Neuron (in vitro differentiated cells): ENCODE measurements around the gene KLHL20.

Source experiments
- H2AFZ ChIP-seq: one replicate; pipeline ENCODE4 v1.6.1; 2013; ENCODE audit warnings: low read depth, mild to moderate bottlenecking, inconsistent platforms, low read length, moderate library complexity
- H3K27me3 ChIP-seq: one replicate; pipeline ENCODE4 v1.6.1; 2013; ENCODE audit warnings: low read length; ENCODE audit not compliant: insufficient read depth
- H3K36me3 ChIP-seq: one replicate; pipeline ENCODE4 v1.6.1; 2013; ENCODE audit warnings: low read length; ENCODE audit not compliant: insufficient read depth
- H3K4me1 ChIP-seq: one replicate; pipeline ENCODE4 v1.6.1; 2013; ENCODE audit warnings: low read length; ENCODE audit not compliant: insufficient read depth
- H3K4me3 ChIP-seq: 2 replicates; pipeline ENCODE4 v1.5.1; 2013; ENCODE audit warnings: mild to moderate bottlenecking, low read length, moderate library complexity
- H3K9me3 ChIP-seq: one replicate; pipeline ENCODE4 v1.6.1; 2013; ENCODE audit warnings: low read length

The KLHL20 gene

DNA sequence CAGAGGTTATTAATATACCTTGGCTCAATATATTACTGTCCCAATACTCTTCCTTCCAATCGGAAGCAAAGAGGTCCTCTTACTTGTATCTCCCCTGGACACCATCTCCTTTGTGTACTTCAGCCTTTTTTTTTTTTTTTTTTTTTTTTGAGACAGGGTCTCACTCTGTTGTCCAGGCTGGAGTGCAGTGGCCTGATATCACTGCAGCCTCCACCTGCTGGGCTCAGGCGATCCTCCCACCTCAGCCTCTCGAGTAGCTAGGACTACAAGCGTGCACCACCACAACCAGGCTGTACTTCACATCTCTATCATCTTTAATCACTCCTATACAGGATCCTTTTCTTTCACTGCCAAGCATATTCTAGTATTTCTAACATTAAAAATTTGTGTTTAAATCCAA, 106.9 kb downstream of the KLHL20 start:
- Histone ChIP-seq H3K36me3 (peaks cover 18% of the 10 kb centered on the region), H3K4me3 (no peak overlapping the region), H3K4me1 (peaks cover 13% of the 10 kb centered on the region), H3K27me3 (no peaks in the 10 kb centered on the region), H3K9me3 (peaks cover 2% of the 10 kb centered on the region), H2AFZ (no peak overlapping the region)

DNA sequence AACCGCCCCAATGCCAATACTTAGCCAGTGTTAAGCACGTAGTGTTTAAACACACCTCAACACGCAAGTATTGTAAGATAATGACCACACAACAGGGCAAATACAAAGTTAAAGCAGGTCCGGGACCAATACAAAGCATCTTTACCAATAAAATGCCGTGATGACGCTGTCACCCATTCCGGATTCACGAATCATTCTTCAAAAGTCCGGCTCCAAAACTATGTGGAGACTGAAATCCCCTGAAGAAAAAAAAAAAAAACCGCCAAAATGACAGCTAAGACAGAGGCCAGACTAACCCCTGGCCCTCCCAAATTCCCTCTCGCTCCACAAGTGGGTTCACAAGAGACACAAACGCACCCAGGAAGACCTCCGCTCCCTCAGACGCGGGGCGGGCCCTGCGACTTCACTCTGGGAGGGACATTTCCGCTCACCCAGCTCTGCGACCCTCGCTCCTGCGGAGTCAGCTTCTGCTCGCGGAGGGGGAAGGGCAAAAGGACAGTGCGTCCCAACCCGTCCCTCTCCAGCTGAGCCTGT, 109.1 kb downstream of the KLHL20 start:
- no peaks in the 10 kb centered on the region for H3K27me3 ChIP-seq
- H3K36me3 ChIP-seq: peaks cover 11% of the 10 kb centered on the region
- no peaks in the 10 kb centered on the region for H3K9me3 ChIP-seq
- H3K4me3 ChIP-seq: peak overlapping the region; percentile 85
- peak overlapping the region; percentile 72 for H2AFZ ChIP-seq
- H3K4me1 ChIP-seq: peaks cover 13% of the 10 kb centered on the region

DNA sequence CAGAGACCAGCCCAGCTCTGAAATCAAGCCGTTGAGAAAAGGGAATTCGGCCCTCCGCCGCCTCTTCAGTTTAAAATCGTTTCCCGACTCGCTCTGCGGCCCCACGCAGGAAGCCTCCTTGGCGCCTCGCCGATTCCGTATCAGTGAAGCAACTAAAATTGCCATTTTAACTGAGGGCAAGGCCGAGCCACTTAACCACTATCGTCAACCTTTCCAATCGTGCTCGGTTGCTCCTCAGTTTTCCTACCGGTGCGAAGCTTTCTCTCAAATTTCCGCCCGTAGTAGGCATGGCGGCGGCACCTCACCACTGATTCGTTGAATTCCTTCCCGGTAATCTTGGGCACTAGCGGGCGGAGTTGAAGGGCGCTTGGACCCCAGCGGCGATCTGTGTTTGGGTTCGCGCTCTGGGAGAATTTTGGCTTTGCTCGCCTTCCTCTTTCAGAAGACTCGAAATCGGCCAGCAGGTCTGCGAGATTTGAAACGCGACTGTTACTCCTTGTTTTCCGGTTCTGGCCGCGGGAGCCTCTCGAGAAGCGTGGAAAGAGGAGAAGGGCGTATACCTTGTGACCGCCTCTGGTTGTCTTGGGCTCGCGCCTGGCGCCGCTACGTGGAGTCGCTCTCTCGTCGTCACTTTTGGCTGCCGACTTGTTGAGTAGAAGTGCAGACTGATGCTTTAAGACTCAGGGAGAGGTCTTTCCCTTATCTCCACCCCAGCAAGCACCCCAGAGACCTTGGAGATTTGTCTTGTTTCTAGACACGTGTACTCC, 109.7 kb downstream of the KLHL20 start, which contains the start of the genes CENPL and DARS2:
Gene CENPL, minus strand, starts transcription at position 569 of the 767 bp plus-strand sequence. CDS start 13,584 bp downstream, outside the sequence.
Gene DARS2, plus strand, starts transcription at position 359 of the 767 bp plus-strand sequence. CDS start 557 bp downstream, outside the sequence.
- peaks cover 13% of the 10 kb centered on the region for H3K4me1 ChIP-seq
- H3K36me3 ChIP-seq: peaks cover 7% of the 10 kb centered on the region
- H3K9me3 ChIP-seq: no peaks in the 10 kb centered on the region
- H3K27me3 ChIP-seq: no peaks in the 10 kb centered on the region
- peak within 1 kb of the TSS; percentile 72 for H2AFZ ChIP-seq
- H3K4me3 ChIP-seq: peak within 1 kb of the TSS; percentile 85

DNA sequence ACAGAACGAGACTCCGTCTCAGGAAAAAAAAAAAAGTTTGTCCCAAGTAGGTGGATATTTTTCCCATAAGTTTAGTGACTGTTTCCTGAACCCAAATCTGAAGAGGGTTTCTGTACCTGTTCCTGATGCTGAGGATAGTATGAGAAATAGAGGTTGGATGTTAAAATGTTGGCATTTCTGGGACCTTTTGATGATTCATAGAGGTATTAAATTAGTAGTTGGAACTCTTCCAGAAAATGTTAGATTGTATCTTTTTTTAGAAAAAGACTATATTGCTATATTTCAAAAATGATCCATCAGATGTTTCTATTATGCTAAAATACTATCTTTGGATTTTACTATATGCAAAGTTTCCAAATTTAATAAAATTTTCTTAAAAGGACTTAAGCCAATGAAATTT, 112.8 kb downstream of the KLHL20 start:
- H3K36me3 ChIP-seq: peaks cover 14% of the 10 kb centered on the region
- no peak overlapping the region for H3K4me3 ChIP-seq
- H3K27me3 ChIP-seq: no peaks in the 10 kb centered on the region
- H2AFZ ChIP-seq: no peak overlapping the region
- peaks cover 10% of the 10 kb centered on the region for H3K4me1 ChIP-seq
- no peaks in the 10 kb centered on the region for H3K9me3 ChIP-seq

DNA sequence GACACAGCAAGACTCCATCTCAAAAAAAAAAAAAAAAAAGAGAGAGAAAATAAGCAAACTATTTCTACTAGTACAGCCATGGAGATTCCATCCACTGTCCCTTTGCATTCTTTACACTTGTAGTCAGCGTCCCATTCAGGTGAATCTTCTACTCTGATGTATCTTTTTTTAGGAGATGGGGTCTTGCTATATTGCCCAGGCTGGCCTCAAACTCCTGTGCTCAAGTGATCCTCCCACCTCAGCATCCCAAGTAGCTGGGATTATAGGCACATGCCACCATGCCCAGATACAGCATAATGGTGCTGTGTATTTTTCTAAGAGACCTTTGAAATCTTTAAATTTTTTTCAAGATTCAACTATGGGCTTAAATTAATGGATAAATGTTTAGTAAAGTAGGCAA, 118.0 kb downstream of the KLHL20 start:
- Histone ChIP-seq H2AFZ (no peak overlapping the region), H3K4me3 (no peak overlapping the region), H3K36me3 (peaks cover 51% of the 10 kb centered on the region), H3K4me1 (no peaks in the 10 kb centered on the region), H3K27me3 (no peaks in the 10 kb centered on the region), H3K9me3 (no peaks in the 10 kb centered on the region)
